AG20443 (cell line): ENCODE data around the gene TNNI3.

Source experiments
- DNase-seq: peaks from one replicate; pipeline ENCODE4 v3.0.0; 2012; ENCODE audit warnings: low spot score, mixed read lengths

The TNNI3 gene

DNA sequence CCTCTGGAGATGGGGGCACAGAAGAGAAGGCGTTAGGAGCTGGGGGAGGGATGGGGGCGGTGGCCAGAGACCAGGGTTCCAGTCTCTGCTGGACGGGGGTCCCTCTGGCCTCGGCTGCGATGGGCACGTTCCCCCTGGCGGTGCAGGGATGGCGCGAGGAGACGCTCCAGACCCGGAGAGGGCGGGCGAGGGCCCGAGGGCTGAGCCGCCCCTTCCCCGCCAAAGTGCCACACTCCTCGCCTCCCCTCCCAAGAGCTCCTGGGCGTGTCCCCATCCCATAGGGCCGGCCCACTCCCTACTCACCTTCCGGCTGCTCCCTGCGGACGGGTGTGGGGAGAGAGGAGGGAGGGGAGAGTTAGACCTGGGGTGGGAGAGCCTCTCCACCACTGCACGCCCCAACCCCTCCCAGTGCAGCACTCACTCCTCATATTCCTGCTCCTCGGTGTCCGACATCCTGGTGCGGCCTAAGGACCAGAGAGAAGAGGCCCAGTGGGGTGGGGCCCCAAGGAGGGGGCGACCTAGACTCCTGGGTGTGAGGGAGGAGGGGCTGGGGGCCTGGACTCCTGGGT, 10.7 kb downstream of the TNNI3 start:
- no peak for DNase-seq

GRCh38 chr19:55146078-55146704, 11.3 kb downstream of the TNNI3 start:
- DNase-seq, result peak; percentile 56

DNA sequence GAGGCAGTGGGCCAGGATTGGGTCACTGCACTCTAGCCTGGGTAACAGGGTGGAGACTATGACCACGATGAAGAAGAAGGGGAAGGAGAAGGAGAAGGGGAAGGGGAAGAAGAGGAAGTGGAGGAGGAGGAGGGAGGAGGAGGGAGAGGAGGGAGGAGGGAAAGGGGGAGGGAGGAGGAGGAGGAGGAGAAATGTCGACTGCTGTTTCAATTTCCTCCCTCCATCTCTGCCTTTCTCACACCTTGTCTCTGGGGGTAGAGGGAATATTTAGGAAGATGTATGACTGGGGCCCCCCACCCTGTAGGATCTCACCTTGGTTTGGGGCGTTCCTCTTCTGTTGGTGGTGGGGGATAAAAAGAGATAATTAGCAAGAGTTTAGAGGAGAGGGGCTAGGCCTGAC, 12.3 kb downstream of the TNNI3 start:
- no peak for DNase-seq

GRCh38 chr19:55141696-55142095, 15.8 kb downstream of the TNNI3 start:
- no peak for DNase-seq

DNA sequence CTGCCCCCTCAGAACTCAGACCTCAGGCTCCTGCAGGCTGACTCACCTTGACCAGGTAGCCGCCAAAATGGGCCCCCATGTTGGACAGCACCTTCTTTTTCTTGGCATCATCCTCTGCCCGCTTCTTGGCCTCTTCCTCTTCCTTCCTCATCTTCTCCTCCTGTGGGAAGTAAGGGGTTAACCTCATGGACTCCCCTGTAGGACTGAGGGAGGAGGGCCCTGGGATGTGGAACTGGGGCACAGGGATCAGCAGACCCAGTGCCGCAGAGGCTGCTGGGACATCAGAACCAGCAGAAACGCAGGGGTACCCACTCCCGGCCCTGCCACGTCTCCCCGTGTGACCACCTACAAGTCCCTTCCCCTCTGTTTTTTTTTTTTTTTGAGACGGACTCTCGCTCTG, 19.6 kb downstream of the TNNI3 start:
- no peak for DNase-seq

- DNase-seq, result no peak
These were observed 21.0 kb downstream of the TNNI3 start for GRCh38 chr19:55136399-55137102.

GRCh38 chr19:55134736-55135135, 22.8 kb downstream of the TNNI3 start:
- no peak for DNase-seq

DNA sequence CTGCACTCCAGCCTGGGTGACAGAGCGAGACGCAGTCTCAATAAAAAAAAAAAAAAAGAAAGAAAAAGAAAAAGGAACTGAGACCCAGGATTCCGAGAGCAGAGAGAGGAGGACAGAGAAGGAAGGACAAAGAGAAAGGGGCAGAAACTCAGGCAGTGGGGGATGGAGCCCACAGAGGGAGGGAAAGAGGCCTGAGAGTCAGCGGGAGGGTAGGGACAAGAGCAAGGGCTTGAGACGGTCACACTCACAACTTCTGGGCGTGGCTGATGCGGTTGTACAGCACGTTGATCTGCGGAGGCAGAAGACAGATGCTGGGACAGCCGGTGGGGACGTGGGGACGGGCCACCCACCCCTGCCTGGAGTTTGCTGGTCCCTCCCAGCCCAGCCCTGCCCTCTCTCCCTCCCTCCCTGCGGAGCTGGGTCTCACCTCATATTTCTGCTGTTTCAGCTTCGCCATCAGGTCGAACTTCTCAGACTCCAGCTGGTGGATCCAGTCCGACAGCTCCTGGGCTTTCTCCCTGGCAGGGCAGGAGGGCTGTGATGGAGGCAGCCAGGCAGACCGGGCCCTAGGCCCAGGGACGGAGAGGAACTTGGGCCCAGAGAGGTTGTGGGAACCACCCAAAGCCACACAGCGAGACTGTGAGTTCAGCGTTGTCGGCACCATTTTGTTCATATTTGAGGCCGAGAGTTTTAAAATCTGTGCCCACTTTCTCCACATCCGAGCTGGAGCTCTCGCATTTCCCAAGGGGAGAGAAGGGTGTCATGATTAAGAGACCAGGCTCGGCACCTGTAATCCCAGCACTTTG, 23.7 kb downstream of the TNNI3 start:
- no peak for DNase-seq

- no peak for DNase-seq
These were observed 24.9 kb downstream of the TNNI3 start for GRCh38 chr19:55132453-55133129.

DNA sequence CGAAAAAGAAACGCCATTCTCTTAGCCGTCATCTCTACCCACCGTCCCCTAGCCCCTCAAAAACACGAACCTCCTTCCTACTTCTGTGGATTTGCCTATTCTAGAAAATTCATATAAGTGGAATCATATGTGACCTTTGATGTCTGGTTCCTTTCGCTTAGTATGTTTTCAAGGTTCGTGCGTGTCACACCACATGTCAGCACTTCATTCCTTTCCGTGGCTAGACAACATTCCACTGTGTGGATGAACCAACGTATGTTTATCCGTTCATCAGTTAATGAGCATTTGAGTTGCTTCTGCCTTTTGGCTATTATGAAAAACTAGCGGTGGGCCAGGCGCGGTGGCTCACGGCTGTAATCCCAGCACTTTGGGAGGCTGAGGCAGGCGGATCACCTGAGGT, 26.1 kb downstream of the TNNI3 start:
- peak; percentile 47 for DNase-seq

GRCh38 chr19:55119053-55119452, 38.5 kb downstream of the TNNI3 start:
- no peak for DNase-seq

- DNase-seq, result peak; percentile 46
These were observed 39.0 kb downstream of the TNNI3 start for GRCh38 chr19:55118401-55118991.

DNA sequence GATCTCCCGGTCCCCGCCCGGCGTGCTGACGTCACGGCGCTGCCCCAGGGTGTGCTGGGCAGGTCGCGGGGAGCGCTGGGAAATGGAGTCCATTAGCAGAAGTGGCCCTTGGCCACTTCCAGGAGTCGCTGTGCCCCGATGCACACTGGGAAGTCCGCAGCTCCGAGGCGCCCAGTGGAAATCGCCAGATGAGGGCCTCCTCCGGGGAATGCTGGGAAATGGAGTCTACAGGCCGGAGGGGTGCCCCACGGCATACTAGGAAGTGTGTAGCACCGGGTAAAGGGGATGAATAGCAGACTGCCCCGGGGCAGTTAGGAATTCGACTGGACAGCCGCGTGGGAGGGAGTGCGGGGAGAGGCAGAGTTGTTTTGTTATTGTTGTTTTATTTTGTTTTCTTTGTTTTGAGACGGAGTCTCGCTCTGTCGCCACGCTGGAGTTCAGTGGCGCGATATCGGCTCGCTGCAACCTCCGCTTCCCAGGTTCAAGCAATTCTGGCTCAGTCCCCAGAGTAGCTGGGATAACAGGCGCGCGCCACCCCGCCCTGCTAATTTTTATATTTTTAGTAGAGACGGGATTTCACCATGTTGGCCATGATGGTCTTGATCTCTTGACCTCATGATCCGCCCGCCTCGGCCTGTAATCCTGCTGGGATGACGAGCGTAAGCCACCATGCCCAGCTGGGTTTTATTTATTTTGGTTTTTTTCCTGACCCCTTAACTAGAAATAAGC, 39.7 kb downstream of the TNNI3 start:
- peak; percentile 99 for DNase-seq

DNA sequence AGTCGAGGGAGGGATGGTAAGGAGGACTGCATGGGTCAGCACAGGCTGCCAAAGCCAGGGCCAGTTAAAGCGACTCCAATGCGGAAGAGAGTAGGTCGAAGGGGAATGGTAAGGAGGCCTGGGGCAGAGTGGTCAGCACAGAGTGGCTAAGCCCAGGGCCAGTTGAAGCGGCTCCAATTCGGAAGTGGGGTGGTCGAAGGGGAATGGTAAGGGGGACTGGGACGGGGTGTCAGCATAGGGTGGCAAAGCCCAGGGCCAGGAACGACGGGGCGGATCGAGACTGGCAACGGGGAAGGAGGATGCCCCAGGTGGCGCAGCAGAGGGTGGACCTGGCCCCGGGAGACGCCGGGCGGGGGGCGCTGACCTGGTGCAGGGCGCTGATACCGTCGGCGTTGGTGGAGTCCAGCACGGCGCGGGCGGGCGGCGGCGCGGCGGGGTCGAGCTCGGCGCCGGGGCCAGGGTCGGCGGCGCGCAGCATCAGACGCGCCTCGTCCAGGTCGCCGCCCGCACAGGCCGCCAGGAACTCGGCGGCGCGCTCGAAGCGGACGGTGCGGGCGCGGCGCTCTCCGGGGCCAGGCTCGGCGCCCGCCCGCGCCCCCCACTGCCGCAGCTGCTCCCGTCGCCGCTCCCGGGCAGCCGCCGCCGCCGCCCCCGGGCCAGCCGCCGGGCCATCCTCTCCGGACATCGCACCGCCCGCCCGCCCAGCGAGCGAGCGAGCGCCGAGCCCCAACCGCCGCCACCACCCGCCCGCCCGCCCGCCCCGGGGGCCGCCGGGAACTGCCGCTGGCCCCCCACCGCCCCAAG, 40.5 kb downstream of the TNNI3 start, which contains the start of gene PPP1R12C:
Gene PPP1R12C (minus strand): TSS at position 779 of the 804 bp plus-strand sequence. CDS start 94 bp downstream, at position 685.
- DNase-seq, result peak; percentile 19

GRCh38 chr19:55116232-55116858, 41.2 kb downstream of the TNNI3 start:
- peak; percentile 85 for DNase-seq

DNA sequence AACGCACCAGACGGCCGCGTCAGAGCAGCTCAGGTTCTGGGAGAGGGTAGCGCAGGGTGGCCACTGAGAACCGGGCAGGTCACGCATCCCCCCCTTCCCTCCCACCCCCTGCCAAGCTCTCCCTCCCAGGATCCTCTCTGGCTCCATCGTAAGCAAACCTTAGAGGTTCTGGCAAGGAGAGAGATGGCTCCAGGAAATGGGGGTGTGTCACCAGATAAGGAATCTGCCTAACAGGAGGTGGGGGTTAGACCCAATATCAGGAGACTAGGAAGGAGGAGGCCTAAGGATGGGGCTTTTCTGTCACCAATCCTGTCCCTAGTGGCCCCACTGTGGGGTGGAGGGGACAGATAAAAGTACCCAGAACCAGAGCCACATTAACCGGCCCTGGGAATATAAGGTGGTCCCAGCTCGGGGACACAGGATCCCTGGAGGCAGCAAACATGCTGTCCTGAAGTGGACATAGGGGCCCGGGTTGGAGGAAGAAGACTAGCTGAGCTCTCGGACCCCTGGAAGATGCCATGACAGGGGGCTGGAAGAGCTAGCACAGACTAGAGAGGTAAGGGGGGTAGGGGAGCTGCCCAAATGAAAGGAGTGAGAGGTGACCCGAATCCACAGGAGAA, 42.0 kb downstream of the TNNI3 start:
- no peak for DNase-seq

DNA sequence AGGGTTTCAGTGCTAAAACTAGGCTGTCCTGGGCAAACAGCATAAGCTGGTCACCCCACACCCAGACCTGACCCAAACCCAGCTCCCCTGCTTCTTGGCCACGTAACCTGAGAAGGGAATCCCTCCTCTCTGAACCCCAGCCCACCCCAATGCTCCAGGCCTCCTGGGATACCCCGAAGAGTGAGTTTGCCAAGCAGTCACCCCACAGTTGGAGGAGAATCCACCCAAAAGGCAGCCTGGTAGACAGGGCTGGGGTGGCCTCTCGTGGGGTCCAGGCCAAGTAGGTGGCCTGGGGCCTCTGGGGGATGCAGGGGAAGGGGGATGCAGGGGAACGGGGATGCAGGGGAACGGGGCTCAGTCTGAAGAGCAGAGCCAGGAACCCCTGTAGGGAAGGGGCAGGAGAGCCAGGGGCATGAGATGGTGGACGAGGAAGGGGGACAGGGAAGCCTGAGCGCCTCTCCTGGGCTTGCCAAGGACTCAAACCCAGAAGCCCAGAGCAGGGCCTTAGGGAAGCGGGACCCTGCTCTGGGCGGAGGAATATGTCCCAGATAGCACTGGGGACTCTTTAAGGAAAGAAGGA, 42.9 kb downstream of the TNNI3 start:
- DNase-seq, result no peak

GRCh38 chr19:55113570-55114039, 43.9 kb downstream of the TNNI3 start:
- peak; percentile 94 for DNase-seq
